ENCODE data around the gene LRRC71. TPM values are rescaled to one million over a fixed set of nuclear protein-coding genes. Genes with fewer than 3 reads are reported as not detected.

LRRC71 gene
- total and polyA plus RNA-seq, 2 experiments from 2014 or later, result 0.24 TPM; not detected in 1

DNA sequence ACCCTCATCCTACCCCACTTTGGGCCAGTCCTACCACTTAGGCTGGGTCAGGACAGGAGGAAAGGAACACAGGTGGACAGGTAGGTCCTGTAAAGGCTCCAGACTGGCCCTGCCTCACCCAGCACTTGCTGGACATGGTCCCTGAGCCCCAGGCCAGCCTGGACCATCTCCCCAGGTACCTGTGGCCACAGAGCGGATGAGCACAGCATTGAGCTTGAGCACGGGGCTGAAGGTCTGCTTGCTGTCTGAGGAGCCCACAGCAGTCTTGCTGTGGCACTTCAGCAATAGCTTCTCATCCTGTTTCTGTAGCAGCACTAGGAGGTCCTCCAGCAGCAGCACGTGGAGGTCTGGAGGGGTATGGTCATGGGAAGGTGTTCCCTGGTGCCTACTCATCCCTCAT, 23.3 kb downstream of the LRRC71 start (continued):
- TF ChIP-seq, protein P1, sequence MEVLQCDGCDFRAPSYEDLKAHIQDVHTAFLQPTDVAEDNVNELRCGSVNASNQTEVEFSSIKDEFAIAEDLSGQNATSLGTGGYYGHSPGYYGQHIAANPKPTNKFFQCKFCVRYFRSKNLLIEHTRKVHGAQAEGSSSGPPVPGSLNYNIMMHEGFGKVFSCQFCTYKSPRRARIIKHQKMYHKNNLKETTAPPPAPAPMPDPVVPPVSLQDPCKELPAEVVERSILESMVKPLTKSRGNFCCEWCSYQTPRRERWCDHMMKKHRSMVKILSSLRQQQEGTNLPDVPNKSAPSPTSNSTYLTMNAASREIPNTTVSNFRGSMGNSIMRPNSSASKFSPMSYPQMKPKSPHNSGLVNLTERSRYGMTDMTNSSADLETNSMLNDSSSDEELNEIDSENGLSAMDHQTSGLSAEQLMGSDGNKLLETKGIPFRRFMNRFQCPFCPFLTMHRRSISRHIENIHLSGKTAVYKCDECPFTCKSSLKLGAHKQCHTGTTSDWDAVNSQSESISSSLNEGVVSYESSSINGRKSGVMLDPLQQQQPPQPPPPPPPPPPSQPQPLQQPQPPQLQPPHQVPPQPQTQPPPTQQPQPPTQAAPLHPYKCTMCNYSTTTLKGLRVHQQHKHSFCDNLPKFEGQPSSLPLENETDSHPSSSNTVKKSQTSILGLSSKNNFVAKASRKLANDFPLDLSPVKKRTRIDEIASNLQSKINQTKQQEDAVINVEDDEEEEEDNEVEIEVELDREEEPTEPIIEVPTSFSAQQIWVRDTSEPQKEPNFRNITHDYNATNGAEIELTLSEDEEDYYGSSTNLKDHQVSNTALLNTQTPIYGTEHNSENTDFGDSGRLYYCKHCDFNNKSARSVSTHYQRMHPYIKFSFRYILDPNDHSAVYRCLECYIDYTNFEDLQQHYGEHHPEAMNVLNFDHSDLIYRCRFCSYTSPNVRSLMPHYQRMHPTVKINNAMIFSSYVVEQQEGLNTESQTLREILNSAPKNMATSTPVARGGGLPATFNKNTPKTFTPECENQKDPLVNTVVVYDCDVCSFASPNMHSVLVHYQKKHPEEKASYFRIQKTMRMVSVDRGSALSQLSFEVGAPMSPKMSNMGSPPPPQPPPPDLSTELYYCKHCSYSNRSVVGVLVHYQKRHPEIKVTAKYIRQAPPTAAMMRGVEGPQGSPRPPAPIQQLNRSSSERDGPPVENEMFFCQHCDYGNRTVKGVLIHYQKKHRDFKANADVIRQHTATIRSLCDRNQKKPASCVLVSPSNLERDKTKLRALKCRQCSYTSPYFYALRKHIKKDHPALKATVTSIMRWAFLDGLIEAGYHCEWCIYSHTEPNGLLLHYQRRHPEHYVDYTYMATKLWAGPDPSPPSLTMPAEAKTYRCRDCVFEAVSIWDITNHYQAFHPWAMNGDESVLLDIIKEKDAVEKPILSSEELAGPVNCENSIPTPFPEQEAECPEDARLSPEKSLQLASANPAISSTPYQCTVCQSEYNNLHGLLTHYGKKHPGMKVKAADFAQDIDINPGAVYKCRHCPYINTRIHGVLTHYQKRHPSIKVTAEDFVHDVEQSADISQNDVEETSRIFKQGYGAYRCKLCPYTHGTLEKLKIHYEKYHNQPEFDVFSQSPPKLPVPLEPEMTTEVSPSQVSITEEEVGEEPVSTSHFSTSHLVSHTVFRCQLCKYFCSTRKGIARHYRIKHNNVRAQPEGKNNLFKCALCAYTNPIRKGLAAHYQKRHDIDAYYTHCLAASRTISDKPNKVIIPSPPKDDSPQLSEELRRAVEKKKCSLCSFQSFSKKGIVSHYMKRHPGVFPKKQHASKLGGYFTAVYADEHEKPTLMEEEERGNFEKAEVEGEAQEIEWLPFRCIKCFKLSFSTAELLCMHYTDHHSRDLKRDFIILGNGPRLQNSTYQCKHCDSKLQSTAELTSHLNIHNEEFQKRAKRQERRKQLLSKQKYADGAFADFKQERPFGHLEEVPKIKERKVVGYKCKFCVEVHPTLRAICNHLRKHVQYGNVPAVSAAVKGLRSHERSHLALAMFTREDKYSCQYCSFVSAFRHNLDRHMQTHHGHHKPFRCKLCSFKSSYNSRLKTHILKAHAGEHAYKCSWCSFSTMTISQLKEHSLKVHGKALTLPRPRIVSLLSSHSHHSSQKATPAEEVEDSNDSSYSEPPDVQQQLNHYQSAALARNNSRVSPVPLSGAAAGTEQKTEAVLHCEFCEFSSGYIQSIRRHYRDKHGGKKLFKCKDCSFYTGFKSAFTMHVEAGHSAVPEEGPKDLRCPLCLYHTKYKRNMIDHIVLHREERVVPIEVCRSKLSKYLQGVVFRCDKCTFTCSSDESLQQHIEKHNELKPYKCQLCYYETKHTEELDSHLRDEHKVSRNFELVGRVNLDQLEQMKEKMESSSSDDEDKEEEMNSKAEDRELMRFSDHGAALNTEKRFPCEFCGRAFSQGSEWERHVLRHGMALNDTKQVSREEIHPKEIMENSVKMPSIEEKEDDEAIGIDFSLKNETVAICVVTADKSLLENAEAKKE (CRISPR knock-in tag; IDR thresholded peaks at IDR 0.05), result no peak
- TF ChIP-seq JUNB (IDR thresholded peaks at IDR 0.05; ENCODE audit: unreplicated experiment), result no peak
- no peak for TF ChIP-seq ZNF114 (CRISPR knock-in tag; IDR thresholded peaks at IDR 0.05)
- TF ChIP-seq, protein P2, sequence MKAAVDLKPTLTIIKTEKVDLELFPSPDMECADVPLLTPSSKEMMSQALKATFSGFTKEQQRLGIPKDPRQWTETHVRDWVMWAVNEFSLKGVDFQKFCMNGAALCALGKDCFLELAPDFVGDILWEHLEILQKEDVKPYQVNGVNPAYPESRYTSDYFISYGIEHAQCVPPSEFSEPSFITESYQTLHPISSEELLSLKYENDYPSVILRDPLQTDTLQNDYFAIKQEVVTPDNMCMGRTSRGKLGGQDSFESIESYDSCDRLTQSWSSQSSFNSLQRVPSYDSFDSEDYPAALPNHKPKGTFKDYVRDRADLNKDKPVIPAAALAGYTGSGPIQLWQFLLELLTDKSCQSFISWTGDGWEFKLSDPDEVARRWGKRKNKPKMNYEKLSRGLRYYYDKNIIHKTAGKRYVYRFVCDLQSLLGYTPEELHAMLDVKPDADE (IDR thresholded peaks at IDR 0.05), result no peak
- TF ChIP-seq, protein P3, sequence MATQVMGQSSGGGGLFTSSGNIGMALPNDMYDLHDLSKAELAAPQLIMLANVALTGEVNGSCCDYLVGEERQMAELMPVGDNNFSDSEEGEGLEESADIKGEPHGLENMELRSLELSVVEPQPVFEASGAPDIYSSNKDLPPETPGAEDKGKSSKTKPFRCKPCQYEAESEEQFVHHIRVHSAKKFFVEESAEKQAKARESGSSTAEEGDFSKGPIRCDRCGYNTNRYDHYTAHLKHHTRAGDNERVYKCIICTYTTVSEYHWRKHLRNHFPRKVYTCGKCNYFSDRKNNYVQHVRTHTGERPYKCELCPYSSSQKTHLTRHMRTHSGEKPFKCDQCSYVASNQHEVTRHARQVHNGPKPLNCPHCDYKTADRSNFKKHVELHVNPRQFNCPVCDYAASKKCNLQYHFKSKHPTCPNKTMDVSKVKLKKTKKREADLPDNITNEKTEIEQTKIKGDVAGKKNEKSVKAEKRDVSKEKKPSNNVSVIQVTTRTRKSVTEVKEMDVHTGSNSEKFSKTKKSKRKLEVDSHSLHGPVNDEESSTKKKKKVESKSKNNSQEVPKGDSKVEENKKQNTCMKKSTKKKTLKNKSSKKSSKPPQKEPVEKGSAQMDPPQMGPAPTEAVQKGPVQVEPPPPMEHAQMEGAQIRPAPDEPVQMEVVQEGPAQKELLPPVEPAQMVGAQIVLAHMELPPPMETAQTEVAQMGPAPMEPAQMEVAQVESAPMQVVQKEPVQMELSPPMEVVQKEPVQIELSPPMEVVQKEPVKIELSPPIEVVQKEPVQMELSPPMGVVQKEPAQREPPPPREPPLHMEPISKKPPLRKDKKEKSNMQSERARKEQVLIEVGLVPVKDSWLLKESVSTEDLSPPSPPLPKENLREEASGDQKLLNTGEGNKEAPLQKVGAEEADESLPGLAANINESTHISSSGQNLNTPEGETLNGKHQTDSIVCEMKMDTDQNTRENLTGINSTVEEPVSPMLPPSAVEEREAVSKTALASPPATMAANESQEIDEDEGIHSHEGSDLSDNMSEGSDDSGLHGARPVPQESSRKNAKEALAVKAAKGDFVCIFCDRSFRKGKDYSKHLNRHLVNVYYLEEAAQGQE (IDR thresholded peaks at IDR 0.05; ENCODE audit: unreplicated experiment), result no peak
- no peak for TF ChIP-seq EZH2phosphoT487 (IDR thresholded peaks at IDR 0.05; ENCODE audit: unreplicated experiment)
- TF ChIP-seq, protein P4, sequence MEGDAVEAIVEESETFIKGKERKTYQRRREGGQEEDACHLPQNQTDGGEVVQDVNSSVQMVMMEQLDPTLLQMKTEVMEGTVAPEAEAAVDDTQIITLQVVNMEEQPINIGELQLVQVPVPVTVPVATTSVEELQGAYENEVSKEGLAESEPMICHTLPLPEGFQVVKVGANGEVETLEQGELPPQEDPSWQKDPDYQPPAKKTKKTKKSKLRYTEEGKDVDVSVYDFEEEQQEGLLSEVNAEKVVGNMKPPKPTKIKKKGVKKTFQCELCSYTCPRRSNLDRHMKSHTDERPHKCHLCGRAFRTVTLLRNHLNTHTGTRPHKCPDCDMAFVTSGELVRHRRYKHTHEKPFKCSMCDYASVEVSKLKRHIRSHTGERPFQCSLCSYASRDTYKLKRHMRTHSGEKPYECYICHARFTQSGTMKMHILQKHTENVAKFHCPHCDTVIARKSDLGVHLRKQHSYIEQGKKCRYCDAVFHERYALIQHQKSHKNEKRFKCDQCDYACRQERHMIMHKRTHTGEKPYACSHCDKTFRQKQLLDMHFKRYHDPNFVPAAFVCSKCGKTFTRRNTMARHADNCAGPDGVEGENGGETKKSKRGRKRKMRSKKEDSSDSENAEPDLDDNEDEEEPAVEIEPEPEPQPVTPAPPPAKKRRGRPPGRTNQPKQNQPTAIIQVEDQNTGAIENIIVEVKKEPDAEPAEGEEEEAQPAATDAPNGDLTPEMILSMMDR (conservative IDR thresholded peaks at IDR 0.05; ENCODE audit: low read depth in 2 of 2), result no peak
- no peak for TF ChIP-seq STAT1 (IDR thresholded peaks at IDR 0.05; ENCODE audit: unreplicated experiment)

All from GM23338 (cell line).